Astrocyte of the cerebellum (primary cell): ENCODE measurements around the gene COL23A1.

Experiments used
- DNase-seq: peaks from one replicate; pipeline ENCODE4 v3.0.0-alpha.2; 2011; ENCODE audit warnings: low read depth
- H3K4me3 ChIP-seq: 2 replicates; pipeline ENCODE4 v1.5.1; 2011; ENCODE audit warnings: mild to moderate bottlenecking, low read depth, low read length, moderate library complexity
- in situ Hi-C: cut with HindIII; loops from 2 replicates; pipeline ENCODE4 v1.10.0; 2017; ENCODE audit warnings: low sequenced_read_pairs
- TF ChIP-seq, protein P1 (sequence below): IDR thresholded peaks from 2 replicates; pipeline ENCODE4 v1.5.1; 2012; ENCODE audit warnings: low read length, low read depth, moderate library complexity, mild to moderate bottlenecking; ENCODE audit errors: missing control alignments

COL23A1 gene

DNA sequence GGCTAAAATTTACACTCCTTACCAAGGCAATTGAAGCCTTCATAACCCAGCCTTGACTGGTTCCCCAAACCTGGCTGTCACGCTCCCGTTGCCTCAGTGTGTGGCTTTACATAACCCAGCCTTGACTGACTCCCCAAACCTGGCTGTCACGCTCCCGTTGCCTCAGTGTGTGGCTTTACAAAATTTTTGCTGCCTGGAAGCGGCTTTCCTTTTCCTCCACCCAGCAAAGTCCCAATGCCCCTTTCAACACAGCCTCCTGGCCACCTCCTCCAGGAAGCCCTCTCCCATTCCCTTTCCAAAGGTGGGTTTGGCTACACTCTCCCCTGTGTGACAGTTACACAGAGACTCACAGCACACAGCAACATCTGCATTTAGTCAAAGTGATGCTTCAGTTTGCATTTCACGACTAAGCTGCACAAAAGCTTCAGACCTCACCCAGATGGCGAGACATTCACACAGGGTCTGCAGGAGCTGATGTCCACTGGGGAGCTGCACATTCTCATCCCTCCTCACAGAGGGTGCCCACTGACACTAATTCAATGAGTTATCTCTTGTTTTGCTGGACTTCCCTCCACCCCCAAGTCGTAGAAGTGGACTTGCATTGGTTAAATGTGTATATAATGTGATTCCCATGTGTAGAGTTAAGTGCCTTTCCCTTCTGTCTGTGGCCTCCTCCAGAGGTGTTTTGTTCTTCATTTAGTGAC is 201.0 kb downstream of the COL23A1 start:
- no peak for DNase-seq
- TF ChIP-seq, protein P1, sequence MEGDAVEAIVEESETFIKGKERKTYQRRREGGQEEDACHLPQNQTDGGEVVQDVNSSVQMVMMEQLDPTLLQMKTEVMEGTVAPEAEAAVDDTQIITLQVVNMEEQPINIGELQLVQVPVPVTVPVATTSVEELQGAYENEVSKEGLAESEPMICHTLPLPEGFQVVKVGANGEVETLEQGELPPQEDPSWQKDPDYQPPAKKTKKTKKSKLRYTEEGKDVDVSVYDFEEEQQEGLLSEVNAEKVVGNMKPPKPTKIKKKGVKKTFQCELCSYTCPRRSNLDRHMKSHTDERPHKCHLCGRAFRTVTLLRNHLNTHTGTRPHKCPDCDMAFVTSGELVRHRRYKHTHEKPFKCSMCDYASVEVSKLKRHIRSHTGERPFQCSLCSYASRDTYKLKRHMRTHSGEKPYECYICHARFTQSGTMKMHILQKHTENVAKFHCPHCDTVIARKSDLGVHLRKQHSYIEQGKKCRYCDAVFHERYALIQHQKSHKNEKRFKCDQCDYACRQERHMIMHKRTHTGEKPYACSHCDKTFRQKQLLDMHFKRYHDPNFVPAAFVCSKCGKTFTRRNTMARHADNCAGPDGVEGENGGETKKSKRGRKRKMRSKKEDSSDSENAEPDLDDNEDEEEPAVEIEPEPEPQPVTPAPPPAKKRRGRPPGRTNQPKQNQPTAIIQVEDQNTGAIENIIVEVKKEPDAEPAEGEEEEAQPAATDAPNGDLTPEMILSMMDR, result no peak
- in situ Hi-C loops, result loop anchor here (5.0 kb wide), 1 partner anchor 72 kb away; no protein-coding TSS in a partner anchor
- no peak overlapping the region for H3K4me3 ChIP-seq

- no peak for DNase-seq
- TF ChIP-seq, protein P1, result no peak
- no peak overlapping the region for H3K4me3 ChIP-seq
- in situ Hi-C loops, result loop anchor here (5.0 kb wide), 1 partner anchor 71 kb away; no protein-coding TSS in a partner anchor
Measured at GRCh38 chr5:178388386-178389025, 201.7 kb downstream of the COL23A1 start.

DNA sequence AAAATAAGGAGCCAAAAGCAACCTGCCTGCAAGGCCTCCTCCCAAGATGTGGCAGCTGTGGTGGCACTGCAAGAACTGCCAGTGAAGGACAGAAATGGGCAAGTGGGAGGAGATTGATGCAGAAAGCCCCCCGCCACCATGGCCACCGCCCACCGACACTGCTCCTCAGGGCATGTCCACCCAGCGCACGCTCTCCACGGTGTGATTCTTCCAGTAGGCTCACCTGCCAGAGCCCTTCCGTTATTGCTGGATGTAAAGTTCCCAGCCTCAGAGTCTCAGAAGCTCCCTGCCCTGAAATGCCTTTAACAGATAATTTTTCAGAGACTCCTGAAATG is 202.4 kb downstream of the COL23A1 start:
- in situ Hi-C loops, result loop anchor here (5.0 kb wide), 1 partner anchor 71 kb away; no protein-coding TSS in a partner anchor
- H3K4me3 ChIP-seq, result no peak overlapping the region
- DNase-seq, result no peak
- TF ChIP-seq, protein P1, result no peak

DNA sequence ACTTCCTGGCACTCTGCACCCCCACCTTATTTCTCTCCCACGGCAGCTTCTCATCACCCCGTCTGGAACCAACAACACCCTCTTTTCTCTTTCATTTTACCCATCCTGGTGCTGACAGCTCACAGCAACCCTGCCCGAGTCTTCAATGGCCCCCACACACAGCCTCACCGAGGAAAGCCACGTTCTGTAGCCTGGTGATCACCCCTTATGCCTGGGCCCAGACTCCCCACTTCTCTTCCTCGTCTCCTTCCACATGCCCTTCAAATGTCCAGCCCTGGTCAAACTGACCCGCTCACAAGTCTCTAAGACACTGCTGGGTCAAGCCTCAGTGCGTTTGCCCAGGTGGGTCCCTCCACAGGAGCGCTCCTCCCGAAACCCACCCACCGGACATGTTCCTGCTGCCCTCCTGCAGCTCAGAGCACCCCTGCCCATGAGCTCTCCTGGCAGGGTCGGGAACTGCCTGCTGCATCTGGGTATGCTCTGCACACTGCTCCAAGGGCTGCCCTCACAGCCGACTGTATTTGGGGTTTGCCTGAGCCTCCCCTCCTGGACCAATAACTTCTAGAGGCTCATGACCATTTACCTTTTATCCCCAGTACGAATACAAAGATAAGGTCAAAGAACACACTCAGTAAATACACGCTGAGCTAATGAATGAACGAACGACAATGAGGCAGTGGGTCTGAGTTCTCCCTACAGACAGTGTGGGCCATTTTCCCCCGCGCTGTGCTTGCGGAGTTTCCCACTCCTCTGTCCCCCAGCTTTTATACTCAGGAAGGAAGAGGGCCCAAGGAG is 202.9 kb downstream of the COL23A1 start:
- H3K4me3 ChIP-seq, result no peak overlapping the region
- no peak for DNase-seq
- in situ Hi-C loops, result loop anchor here (5.0 kb wide), 1 partner anchor 70 kb away; no protein-coding TSS in a partner anchor
- TF ChIP-seq, protein P1, result no peak

GRCh38 chr5:178386336-178386931 is 203.8 kb downstream of the COL23A1 start:
- DNase-seq, result no peak
- TF ChIP-seq, protein P1, result no peak
- in situ Hi-C loops, result loop anchor here (5.0 kb wide), 1 partner anchor 69 kb away; no protein-coding TSS in a partner anchor
- H3K4me3 ChIP-seq, result no peak overlapping the region

DNA sequence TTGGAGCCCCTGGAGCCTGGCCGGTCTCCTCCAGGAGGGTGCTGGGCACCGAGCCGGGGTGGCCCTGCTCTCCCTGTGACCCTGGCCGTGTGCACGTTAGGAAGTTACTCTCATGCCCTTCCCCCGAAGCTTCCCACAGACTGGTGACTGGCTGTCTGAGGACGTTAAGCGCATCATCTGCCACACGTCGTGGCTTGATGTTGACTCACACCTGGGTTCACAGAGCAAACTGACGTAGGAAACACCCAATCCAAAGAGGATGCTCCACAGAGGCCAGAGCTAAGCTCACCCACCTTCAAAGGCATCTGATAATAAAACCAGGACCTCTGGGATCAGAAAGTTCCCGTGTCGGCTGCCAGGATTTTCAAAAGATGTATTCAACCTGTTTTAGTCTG is 204.7 kb downstream of the COL23A1 start:
- no peak for DNase-seq
- TF ChIP-seq, protein P1, result no peak
- in situ Hi-C loops, result loop anchor here (5.0 kb wide), 1 partner anchor 68 kb away; no protein-coding TSS in a partner anchor
- no peak overlapping the region for H3K4me3 ChIP-seq
